Measurements from ENCODE around the gene MAN2B2. TPM values are rescaled to one million over a fixed set of nuclear protein-coding genes. Genes with fewer than 3 reads are reported as not detected.

The MAN2B2 gene
- total and polyA plus RNA-seq, 2 of the 4 experiments (the other 2 are of a cell fraction): 13.4 to 34.1 TPM

GRCh38 chr4:6557856-6558255 is 17.1 kb upstream of the MAN2B2 start:
- no TSS peak for BruUV-seq (replicated peaks)
- Histone ChIP-seq H2AK9ac (replicated peaks; ENCODE audit: low read depth, low read length, poor library complexity) (no peak overlapping the region), H4K20me1 (ENCODE audit: insufficient read depth, low read length) (no peaks in the 10 kb centered on the region; the same call in 1 of the 2 replicates), H3K9me1 (ENCODE audit: insufficient read depth, low read length) (no peaks in the 10 kb centered on the region), H2BK120ac (ENCODE audit: low read depth, low read length) (no peak overlapping the region), H3K4ac (ENCODE audit: low read depth, low read length) (no peak overlapping the region), H3K9me3 (ENCODE audit: control insufficient read depth, insufficient read depth, low read length) (no peaks in the 10 kb centered on the region), H4K8ac (ENCODE audit: low read depth in 2 of 2, low read length in 2 of 2) (no peak overlapping the region), H2BK5ac (ENCODE audit: low read depth, low read length, poor library complexity, severe bottlenecking) (no peak overlapping the region), H2AFZ (replicated peaks; ENCODE audit: low read length, poor library complexity) (no peak overlapping the region), H3K56ac (ENCODE audit: extremely low read depth, insufficient read depth, low read length) (no peak overlapping the region), H3K27ac (ENCODE audit: insufficient read depth, low read length) (no peak overlapping the region), H4K5ac (ENCODE audit: low read depth, low read length) (no peak overlapping the region), H2BK20ac (ENCODE audit: low read depth, low read length) (no peak overlapping the region), H2AK5ac (ENCODE audit: low read depth, low read length) (no peak overlapping the region), H3K9ac (ENCODE audit: low read depth, low read length) (no peak overlapping the region), H3K4me1 (ENCODE audit: control insufficient read depth, insufficient read depth, low read length) (no peaks in the 10 kb centered on the region), H3K18ac (ENCODE audit: low read depth, low read length) (no peak overlapping the region), H3K14ac (replicated peaks; ENCODE audit: low read depth, low read length) (no peak overlapping the region), H4K91ac (ENCODE audit: insufficient read depth, low read depth, low read length) (no peak overlapping the region), H3K27me3 (ENCODE audit: control insufficient read depth, insufficient read depth, low read length) (peaks cover 68% of the 10 kb centered on the region), H3K79me1 (ENCODE audit: low read depth in 1 of 2, low read length in 2 of 2) (no peaks in the 10 kb centered on the region), H2BK15ac (ENCODE audit: low read depth, low read length) (no peak overlapping the region), H3K36me3 (ENCODE audit: control insufficient read depth, insufficient read depth, low read length) (no peaks in the 10 kb centered on the region), H3K4me3 (ENCODE audit: insufficient read depth, low read depth, low read length) (no peak overlapping the region), H3K4me2 (ENCODE audit: low read depth, low read length) (no peak overlapping the region), H3K23ac (ENCODE audit: low read depth, low read length) (no peak overlapping the region)
- TF ChIP-seq BHLHE40 (IDR thresholded peaks at IDR 0.05; ENCODE audit: low read depth, low read length) (no peak), NFE2L2 (IDR thresholded peaks at IDR 0.05; ENCODE audit: low read depth, low read length) (no peak), FOS (IDR thresholded peaks at IDR 0.05; ENCODE audit: low read depth, low read length) (no peak), RCOR1 (IDR thresholded peaks at IDR 0.05; ENCODE audit: insufficient replicate concordance, low read length) (no peak), USF2 (IDR thresholded peaks at IDR 0.05; ENCODE audit: low read depth, low read length) (no peak), CEBPB (IDR thresholded peaks at IDR 0.05; ENCODE audit: low read depth, low read length) (no peak), RAD21 (IDR thresholded peaks at IDR 0.05; ENCODE audit: low read length) (no peak), MXI1 (IDR thresholded peaks at IDR 0.05; ENCODE audit: borderline replicate concordance, low read depth, low read length) (no peak), CHD1 (IDR thresholded peaks at IDR 0.05; ENCODE audit: low read depth, low read length) (no peak)
- 56% methylated on average over 2 of the region's 10 CpGs; no CpG with 5 or more reads in 1 of the 2 experiments for whole genome bisulfite sequencing, 2 experiments (ENCODE audit: extremely low coverage in 2 of 2, insufficient read length in 1 of 2)
- ATAC-seq (ENCODE audit: low read depth) (no peak), DNase-seq (no peak)
- dilution Hi-C loops (cut with HindIII; ENCODE audit: low sequenced_read_pairs, unreplicated experiment) (no loop called here), in situ Hi-C loops (cut with MboI; ENCODE audit: low sequenced_read_pairs) (no loop called here), intact Hi-C loops (cut with micrococcal nuclease) (no loop called here)
- ChIA-PET POLR2A (ENCODE audit: unreplicated experiment) (no interaction called here), CTCF (no interaction called here)

Data from IMR-90 (cell line).